Measurements from ENCODE around the gene CECR2. TPM values are rescaled to one million over a fixed set of nuclear protein-coding genes. Genes with fewer than 3 reads are reported as not detected.

The CECR2 gene
- total RNA-seq: 5.3 and 11.3 TPM in 2 replicates
- 1.5 TPM for polyA plus RNA-seq (2012)

DNA sequence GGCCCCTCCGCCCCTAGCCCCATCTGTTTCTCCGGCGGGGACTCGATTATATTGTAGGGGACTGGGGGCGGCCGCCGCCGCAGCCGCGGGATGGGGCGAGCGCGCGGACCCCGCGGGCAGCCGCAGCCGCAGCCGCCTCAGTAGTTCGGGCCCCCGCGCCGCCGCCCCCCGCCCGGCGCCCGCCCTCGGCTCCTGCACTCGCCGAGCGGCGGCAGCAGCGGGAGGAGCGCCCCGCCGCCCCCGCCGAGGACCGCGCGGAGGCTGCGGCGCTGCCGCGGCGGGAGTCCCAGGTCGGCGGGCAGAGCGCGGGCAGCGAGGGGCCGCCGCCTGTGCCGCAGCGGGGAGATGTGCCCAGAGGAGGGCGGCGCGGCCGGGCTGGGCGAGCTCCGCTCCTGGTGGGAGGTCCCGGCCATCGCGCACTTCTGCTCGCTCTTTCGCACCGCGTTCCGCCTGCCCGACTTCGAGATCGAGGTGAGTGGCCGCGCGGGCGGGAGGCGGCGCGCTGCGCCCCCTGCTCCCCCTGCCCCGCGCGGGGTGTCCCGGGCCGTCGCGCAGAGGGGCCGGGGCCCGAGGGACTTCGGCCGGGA is at the start of gene CECR2:
CECR2 (plus strand) TSS at position 22 of the 587 bp plus-strand sequence; CDS start at position 346, 324 bp downstream.
- peak; percentile 46 for DNase-seq (ENCODE audit: low read depth)

GRCh38 chr22:17319546-17319945 is 49.7 kb upstream of the CECR2 start:
- DNase-seq (ENCODE audit: low read depth): peak; percentile 37

DNA sequence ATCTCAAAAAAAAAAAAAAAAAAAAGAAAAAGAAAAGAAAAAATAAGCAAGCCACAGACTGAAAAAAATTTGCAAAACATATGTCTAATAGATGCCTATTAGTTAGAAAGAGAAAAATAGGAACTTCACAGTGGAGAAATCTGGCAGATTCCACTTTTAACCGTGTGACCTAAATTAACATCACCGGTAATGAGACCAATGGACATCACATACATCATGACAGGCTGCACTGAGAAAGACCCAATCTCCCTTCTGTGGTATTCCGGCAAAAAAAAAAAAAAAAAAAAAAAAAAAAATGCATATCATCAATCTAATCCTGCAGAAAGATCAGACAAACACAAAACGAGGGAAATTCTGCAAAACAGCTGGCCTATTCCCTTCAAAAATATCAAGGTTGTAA is 46.7 kb upstream of the CECR2 start:
- DNase-seq (ENCODE audit: low read depth): no peak

- no peak for DNase-seq (ENCODE audit: low read depth)
These were observed 37.6 kb upstream of the CECR2 start for GRCh38 chr22:17331690-17332089.

GRCh38 chr22:17332109-17332800 is 37.0 kb upstream of the CECR2 start:
- DNase-seq (ENCODE audit: low read depth): no peak

- DNase-seq (ENCODE audit: low read depth): no peak
These were observed 35.2 kb upstream of the CECR2 start for GRCh38 chr22:17334059-17334458.

DNA sequence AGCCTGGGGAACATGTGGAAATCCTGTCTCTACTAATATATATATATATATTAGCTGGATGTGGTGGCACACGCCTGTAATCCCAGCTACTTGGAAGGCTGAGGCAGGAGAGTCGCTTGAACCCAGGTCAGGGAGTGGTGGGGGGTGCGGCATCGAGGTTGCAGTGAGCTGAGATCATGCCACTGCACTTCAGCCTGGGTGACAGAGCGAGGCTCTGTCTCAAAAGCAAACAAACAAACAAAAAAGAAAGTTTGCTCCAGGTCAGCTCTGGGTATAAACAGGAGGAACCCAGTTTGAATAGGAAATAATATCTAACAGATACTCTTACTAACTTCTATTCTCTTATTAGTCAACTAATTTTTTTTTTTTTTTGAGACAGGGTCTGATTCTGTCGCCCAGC is 34.3 kb upstream of the CECR2 start:
- no peak for DNase-seq (ENCODE audit: low read depth)

DNA sequence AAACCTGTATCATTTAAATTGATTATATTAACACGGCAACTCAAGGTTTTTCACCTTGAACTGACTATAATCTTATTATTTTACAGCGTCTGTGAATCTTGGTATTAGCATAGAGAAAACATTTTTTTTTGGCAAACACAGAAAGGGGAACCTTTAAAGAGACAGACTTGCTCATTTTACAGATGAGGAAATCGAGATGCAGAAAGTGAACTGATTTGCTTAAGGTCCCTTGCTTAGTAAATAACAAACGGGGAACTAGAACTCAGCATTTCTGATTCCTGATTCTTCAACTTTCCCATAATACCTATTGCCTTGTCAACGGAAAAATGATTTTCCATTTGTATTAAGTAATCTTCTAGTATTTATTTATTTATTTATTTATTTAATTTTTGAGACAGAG is 33.2 kb upstream of the CECR2 start:
- no peak for DNase-seq (ENCODE audit: low read depth)

DNA sequence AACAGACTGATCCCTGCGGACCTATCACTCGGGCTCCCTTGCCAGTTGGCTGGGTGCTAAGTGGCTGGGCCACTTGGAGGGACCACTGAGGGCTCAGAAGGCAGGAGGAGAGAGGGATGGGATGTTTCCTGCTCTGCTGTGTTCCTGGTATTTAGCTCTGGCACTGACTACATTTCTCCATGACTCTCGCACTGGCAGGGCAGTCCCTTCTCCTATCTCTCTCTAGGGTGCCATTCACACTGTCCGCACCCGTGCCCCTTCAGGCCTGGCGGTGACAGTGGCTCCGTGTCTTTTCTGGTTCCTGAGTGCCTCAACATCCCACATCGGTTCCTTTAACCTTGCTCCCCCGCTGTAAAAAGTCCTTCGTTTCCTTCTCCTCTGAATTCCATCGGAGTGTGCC is 31.6 kb upstream of the CECR2 start:
- no peak for DNase-seq (ENCODE audit: low read depth)

DNA sequence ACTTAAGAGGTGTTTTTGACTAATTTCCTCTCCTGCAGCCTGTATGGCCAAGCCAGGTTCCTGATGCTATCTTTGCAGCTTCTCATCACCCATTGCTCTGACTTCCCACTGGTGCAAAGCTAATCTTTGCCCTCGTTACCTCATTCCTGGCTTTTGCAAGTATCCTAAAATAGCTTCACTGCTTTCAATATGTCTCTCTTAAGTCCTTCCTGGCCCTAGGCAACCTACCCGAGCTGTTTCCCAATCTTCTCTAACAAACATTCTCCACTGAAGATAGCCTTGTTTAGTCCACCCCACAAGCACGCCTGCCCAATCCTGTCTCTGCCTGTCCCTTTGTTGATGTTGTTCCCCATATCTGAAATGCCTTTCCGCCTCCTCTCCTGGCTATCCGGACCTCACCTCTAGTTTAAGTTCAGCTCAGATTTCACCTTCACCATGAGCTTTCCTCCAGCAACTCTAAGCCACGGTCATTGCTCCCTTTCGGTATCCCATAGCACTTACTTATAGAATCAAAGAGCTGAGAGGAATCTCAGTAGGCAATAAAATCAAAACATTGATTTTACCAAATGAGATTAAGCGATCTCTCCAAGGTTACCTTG is 30.1 kb upstream of the CECR2 start:
- no peak for DNase-seq (ENCODE audit: low read depth)

DNA sequence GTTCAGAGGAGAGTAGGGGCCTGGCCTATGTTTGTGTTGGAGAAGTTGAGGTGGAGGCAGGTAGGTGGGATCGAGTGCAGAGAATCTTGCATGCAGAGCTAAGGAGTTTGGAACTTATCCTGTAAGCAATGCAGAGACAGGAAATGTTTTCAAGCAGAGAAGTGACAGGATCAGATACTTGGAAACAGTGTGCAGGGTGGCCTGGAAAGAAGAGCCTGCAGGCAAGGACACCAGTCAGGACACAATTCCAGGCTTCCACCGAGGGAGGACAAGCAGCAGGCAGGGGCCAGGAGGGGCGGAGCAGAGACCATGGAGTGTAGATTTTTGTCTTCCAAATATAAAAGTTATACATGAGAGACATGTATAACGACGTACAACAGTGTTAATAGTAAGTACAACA is 26.9 kb upstream of the CECR2 start:
- no peak for DNase-seq (ENCODE audit: low read depth)

DNA sequence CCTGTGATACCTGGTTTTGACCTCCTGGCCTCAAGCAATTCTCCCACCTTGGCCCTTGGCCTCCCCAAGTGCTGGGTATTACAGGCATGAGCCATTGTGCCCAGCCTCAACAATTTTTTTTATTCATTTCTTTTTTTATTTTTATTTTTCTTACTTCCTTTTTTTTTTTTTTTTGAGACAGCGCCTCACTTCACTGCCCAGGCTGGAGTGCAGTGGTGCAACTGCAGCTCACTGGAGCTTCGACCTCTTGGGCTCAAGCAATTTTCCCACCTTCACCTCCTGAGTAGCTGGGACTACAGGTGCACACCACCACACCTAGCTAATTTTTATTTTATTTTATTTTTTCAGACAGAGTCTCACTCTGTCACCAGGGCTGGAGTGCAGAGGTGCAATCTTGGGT is 25.5 kb upstream of the CECR2 start:
- DNase-seq (ENCODE audit: low read depth): no peak

- no peak for DNase-seq (ENCODE audit: low read depth)
These were observed 22.7 kb upstream of the CECR2 start for GRCh38 chr22:17346578-17346977.

- no peak for DNase-seq (ENCODE audit: low read depth)
These were observed 21.5 kb upstream of the CECR2 start for GRCh38 chr22:17347724-17348123.

DNA sequence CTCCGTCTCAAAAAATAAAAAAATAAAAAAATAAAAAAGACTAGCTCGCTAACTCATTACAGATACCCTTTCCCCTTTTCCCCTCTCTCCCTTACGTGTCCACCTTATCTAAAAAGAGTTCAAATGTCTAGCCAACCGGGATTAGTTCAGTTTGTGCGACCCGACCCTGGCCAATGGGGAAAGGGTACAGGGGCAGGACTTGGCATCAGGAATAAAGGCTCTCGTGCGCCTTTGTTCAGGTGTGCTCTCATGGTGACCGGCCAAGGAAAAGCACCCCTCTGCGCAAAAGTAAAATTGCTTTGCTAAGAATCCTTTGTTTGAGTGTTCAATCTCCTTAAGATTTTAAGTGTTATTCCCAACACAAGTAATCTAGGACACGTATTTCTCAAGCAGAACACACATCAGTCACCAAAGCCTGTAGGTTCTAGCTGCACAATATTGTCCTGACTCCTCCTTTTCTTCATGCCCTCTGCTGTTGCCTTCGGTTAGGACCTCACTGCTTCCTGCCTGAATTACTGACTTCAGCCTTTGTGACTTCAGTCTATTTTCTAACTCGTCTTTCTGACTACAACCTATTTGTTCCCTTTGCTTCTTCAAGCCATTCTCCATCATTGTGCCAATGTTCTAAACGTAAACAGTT is 20.7 kb upstream of the CECR2 start:
- no peak for DNase-seq (ENCODE audit: low read depth)

GRCh38 chr22:17349172-17349571 is 20.1 kb upstream of the CECR2 start:
- peak; percentile 12 for DNase-seq (ENCODE audit: low read depth)

GRCh38 chr22:17350292-17350691 is 19.0 kb upstream of the CECR2 start:
- DNase-seq (ENCODE audit: low read depth): peak; percentile 68

- DNase-seq (ENCODE audit: low read depth): no peak
These were observed 16.5 kb upstream of the CECR2 start for GRCh38 chr22:17352798-17353197.

- DNase-seq (ENCODE audit: low read depth): no peak
These were observed 11.6 kb upstream of the CECR2 start for GRCh38 chr22:17357688-17358087.

DNA sequence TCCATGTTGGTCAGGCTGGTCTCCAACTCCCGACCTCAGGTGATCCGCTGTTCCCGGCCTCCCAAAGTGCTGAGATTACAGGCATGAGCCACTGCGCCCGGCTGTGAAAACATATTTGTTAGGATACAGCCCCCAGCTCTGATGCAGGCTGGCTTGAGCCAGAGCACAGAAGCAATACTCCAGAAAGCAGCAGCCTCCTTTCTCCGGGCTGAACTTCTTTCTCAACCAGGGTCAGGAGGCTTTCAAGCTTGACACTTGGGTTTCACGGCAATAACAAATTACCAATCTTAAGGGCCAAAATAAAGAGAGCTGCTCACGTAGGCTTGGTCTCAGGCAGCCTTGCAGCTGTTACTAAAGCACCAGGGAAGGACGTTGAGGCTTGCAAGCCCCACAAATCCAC is 10.8 kb upstream of the CECR2 start:
- DNase-seq (ENCODE audit: low read depth): peak; percentile 55

GRCh38 chr22:17359501-17359900 is 9.8 kb upstream of the CECR2 start:
- peak; percentile 84 for DNase-seq (ENCODE audit: low read depth)

DNA sequence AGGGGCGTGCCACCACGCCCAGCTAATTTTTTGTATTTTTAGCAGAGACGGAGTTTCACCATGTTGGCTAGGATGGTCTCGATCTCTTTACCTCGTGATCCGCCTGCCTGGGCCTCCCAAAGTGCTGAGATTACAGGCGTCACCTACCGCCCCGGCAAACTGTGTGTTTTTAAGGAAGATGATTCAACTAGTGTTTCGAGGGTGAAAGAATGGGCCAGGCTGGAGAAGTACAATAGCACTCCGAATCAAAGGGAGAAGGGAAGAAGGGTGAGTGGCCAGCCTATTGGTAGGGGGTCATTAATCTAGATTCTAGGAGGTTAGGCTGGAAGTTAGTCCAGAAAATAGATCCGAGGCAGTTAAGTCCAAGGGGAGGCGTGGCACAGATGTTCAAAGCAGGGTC is 2.9 kb upstream of the CECR2 start:
- no peak for DNase-seq (ENCODE audit: low read depth)
